Adipocyte (in vitro differentiated cells): Measurements from ENCODE around the gene NVL.

ENCODE experiments used
- DNase-seq: peaks from one replicate; pipeline ENCODE4 v3.0.0-alpha.2; 2015; ENCODE audit warnings: low read depth
- H3K27me3 ChIP-seq: replicated peaks from 2 replicates; pipeline ENCODE4 v1.7.0; 2013; ENCODE audit warnings: mild to moderate bottlenecking, low read length, moderate library complexity; ENCODE audit not compliant: control insufficient read depth, insufficient read depth
- H3K36me3 ChIP-seq: 2 replicates; pipeline ENCODE4 v1.7.0; 2013; ENCODE audit warnings: low read length, mild to moderate bottlenecking, moderate library complexity; ENCODE audit not compliant: control insufficient read depth, insufficient read depth, severe bottlenecking
- H3K4me1 ChIP-seq: 2 replicates; pipeline ENCODE4 v1.7.0; 2013; ENCODE audit warnings: mild to moderate bottlenecking, low read length, moderate library complexity; ENCODE audit not compliant: control insufficient read depth, insufficient read depth
- H3K4me3 ChIP-seq: 2 replicates; pipeline ENCODE4 v1.7.0; 2013; ENCODE audit warnings: mild to moderate bottlenecking, low read length, moderate library complexity
- H3K9ac ChIP-seq: 2 replicates; pipeline ENCODE4 v1.7.0; 2013; ENCODE audit warnings: mild to moderate bottlenecking, low read length, moderate library complexity
- H3K9me3 ChIP-seq: 2 replicates; pipeline ENCODE4 v1.7.0; 2013; ENCODE audit warnings: mild to moderate bottlenecking, low read length, moderate library complexity; ENCODE audit not compliant: control insufficient read depth

NVL gene

DNA sequence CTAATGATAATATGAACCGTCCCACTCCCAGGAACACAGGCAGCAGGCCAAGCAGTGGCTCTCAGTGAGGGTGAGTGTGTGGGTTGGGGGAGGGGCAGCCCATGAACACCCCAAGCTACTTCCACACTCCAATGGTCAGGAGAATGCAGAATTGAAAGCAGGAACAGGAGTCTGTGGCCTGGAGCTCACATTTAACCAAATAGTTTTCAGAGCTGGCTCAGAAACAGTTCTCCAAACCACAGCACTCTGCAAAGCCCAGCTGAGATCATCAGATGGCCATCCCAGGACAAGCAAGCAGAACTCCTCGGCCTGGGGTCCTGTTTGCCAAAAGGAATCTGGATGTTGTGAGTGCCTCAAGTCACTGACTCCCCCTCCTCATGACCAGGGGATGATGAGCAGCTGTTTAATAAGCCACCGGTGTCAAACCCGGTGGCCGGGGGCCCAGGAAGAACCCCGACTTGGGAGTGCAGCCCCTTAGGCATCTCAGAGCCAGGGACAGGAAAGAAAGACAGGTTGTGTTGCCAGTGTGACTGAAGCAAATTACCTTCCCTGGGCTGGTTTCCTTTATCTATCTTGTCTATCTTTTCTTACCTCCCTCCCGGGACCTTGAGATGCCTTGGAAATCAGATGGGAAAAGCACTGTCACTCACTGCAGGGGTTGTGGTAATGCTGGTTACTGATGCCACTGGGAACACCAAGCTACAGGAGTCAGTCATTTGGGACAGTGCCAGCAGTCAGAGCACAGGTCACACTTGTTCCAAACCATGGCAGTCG is 126.5 kb downstream of the NVL start:
- Histone ChIP-seq H3K4me1 (peaks cover 23% of the 10 kb centered on the region), H3K9me3 (no peaks in the 10 kb centered on the region), H3K36me3 (no peaks in the 10 kb centered on the region), H3K4me3 (no peak overlapping the region), H3K9ac (no peak overlapping the region), H3K27me3 (no peaks in the 10 kb centered on the region)
- peak; percentile 56 for DNase-seq

DNA sequence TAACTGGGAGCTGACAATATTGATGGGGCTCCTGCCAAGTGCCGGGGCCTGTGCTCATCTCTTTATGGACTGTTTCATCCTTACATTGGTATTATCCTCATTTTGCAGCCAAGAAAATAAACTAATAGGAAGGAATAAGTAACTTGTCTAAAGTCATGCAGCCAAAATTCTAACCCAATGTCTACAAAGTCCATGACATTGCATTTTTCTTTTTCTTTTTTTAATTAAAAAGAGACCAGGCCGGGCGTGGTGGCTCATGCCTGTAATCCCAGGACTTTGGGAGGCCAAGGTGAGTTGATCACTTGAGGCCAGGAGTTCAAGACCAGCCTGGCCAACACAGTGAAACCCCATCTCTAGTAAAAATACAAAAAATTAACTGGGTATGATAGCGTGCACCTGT is 128.1 kb downstream of the NVL start:
- DNase-seq: no peak
- Histone ChIP-seq H3K9me3 (no peaks in the 10 kb centered on the region), H3K27me3 (no peaks in the 10 kb centered on the region), H3K36me3 (no peaks in the 10 kb centered on the region), H3K9ac (no peak overlapping the region), H3K4me1 (peaks cover 23% of the 10 kb centered on the region), H3K4me3 (no peak overlapping the region)

DNA sequence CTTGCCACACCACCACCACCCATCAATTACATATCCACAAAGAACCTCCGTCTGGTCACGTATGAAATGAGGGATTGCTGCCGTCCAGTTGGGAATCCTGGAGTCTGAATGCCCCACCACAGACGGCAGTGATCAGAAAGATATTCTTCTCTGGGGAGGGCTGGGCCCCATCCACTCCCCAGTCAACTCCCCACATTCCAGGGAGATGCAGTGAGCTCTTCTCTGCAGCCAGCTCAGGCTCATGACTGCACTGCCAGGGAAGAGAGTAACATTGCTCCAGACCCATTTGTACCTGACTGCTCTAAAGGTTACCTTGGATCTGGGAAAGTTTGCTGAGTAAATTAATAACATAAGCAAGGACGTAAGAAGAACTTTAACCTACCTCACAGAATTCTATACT is 128.6 kb downstream of the NVL start:
- Histone ChIP-seq H3K36me3 (no peaks in the 10 kb centered on the region), H3K9me3 (no peaks in the 10 kb centered on the region), H3K27me3 (no peaks in the 10 kb centered on the region), H3K4me3 (no peak overlapping the region), H3K9ac (no peak overlapping the region), H3K4me1 (peaks cover 23% of the 10 kb centered on the region)
- DNase-seq: no peak

DNA sequence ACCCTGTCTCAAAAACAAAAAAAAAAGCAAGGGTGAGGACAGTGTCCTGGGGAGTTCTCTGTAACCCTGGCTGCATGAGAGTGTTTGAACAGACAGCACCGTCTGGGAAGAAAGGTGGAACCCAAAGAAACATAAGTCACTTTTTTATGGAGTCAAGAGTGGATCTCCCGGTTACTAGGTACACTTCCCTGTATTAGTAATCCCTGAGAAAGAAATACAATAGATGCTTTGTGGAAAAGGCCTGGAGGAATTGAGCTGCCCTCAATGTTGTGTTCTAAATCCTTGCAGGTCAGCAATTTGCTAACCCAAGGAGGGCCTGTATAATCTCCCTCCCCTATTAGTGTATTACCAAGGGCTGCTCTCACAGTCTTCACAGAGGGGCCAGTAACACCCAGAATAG is 130.3 kb downstream of the NVL start:
- Histone ChIP-seq H3K4me1 (peaks cover 15% of the 10 kb centered on the region), H3K27me3 (no peaks in the 10 kb centered on the region), H3K9me3 (no peaks in the 10 kb centered on the region), H3K36me3 (no peaks in the 10 kb centered on the region), H3K9ac (no peak overlapping the region), H3K4me3 (no peak overlapping the region)
- no peak for DNase-seq

DNA sequence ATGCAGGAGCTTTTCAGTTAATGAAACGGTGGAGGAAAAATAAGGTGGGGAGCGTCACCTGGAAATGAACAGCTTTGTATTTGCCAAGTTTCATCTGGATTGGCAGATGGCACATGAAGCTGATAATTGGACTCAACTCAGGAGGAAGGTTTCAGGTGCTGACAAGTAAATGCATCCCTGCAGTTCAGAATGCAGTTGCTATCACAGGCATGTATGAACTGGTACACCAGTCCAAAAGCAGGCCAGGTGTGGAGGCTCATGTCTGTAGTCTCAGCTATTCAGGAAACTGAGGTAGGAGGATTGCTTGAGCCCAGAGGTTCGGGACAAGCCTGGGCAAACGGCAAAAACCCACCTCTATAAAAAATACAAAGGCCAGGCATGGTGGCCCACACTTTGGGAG is 131.4 kb downstream of the NVL start:
- Histone ChIP-seq H3K36me3 (peaks cover under 1% of the 10 kb centered on the region), H3K4me3 (no peak overlapping the region), H3K27me3 (no peaks in the 10 kb centered on the region), H3K9ac (no peak overlapping the region), H3K9me3 (no peaks in the 10 kb centered on the region), H3K4me1 (peaks cover 8% of the 10 kb centered on the region)
- DNase-seq: no peak

DNA sequence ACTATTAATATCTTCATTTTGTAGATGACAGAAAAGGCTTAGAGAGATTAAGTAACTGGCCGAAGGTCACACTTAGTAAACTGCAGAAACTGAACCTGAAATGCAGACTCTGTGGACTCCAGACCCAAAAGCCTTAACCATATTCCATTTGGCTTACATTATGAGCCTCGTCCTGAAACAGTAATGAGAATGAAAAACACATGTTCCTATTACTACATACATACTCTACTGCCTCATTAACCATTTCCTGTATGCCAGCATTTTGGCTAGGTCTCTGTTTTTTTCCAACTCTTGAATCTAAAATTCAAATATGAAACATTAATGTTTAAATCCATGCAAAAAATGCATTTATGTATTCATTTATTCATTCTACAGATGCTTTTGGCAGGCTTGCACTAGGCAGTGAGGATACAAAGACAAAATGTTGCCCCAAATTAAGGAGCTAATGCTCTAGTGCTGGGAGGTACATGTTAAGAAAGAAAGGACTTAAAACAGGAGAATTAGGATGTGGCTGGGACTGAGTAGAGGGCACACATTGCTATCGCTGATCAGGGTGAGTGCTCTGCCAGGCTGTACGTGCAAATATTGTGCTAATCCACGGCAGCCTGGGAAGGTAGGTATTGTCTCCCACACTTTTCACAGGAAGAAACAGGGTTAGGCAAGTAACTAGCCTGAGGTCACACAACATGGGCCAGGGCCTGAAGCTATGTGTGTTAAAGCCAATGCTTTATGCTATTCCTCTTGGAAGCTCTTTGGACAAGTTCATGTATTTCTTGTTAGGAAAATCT is 133.0 kb downstream of the NVL start:
- no peak overlapping the region for H3K4me3 ChIP-seq
- H3K27me3 ChIP-seq: no peaks in the 10 kb centered on the region
- no peaks in the 10 kb centered on the region for H3K4me1 ChIP-seq
- no peak overlapping the region for H3K9ac ChIP-seq
- H3K36me3 ChIP-seq: peaks cover 11% of the 10 kb centered on the region
- peak; percentile 36 for DNase-seq
- H3K9me3 ChIP-seq: no peaks in the 10 kb centered on the region

DNA sequence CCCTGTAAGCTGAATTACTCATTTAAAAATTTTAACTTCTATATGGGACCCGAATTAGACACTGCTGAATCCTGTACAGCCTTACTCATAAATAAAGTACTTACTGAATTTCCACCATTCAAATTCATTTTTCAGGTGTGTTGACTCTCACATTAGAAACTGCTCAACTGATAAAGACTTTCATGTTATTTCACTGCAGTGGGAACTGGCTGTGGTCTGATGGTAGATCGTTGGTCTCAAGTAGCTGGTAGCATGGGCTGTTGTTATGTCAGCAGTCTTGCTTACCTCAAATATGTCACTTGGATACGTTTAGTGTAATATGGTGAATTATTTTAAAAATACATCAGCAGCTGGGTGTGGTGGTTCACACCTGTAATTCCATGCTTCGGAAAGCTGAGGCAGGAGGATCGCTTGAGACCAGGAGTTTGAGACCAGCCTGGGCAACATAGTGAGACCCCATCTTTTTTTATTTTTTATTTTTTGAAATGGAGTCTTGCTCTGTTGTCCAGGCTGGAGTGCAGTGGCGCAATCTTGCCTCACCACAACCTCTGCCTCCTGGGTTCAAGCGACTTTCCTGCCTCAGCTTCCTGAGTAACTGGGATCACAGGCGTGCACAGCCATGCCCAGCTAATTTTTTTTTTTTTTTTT is 136.5 kb downstream of the NVL start:
- Histone ChIP-seq H3K9me3 (no peaks in the 10 kb centered on the region), H3K9ac (no peak overlapping the region), H3K4me1 (peaks cover 5% of the 10 kb centered on the region), H3K27me3 (no peaks in the 10 kb centered on the region), H3K4me3 (no peak overlapping the region), H3K36me3 (peaks cover 14% of the 10 kb centered on the region)
- DNase-seq: no peak

DNA sequence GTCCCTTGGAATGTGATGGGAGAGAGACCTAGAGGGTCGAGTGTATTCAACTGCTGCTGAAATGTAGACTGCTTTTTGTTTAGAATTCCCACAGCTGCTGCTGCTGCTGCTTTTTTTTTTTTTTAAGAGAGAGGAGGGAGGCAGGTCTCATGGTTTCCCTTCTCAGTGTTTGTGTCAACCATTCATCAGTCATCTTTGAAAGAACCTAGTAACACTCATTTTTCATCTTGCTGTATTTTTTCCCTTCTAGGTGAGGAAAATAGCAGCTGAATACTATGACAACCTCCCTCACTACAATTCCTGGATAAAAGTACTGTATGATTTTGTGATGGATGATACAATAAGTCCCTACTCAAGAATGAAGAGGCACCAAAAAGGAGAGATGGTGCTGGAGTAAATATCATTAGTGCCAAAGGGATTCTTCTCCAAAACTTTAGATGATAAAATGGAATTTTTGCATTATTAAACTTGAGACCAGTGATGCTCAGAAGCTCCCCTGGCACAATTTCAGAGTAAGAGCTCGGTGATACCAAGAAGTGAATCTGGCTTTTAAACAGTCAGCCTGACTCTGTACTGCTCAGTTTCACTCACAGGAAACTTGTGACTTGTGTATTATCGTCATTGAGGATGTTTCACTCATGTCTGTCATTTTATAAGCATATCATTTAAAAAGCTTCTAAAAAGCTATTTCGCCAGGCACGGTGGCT is 137.7 kb downstream of the NVL start:
- no peaks in the 10 kb centered on the region for H3K27me3 ChIP-seq
- peaks cover 5% of the 10 kb centered on the region for H3K4me1 ChIP-seq
- no peaks in the 10 kb centered on the region for H3K9me3 ChIP-seq
- no peak overlapping the region for H3K9ac ChIP-seq
- no peak for DNase-seq
- peaks cover 14% of the 10 kb centered on the region for H3K36me3 ChIP-seq
- no peak overlapping the region for H3K4me3 ChIP-seq

DNA sequence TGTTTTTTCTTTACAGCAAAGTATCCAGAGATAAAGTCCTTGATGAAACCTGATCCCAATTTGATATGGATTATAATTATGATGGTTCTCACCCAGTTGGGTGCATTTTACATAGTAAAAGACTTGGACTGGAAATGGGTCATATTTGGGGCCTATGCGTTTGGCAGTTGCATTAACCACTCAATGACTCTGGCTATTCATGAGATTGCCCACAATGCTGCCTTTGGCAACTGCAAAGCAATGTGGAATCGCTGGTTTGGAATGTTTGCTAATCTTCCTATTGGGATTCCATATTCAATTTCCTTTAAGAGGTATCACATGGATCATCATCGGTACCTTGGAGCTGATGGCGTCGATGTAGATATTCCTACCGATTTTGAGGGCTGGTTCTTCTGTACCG is 140.4 kb downstream of the NVL start:
- peaks cover 14% of the 10 kb centered on the region for H3K4me1 ChIP-seq
- no peak for DNase-seq
- H3K9ac ChIP-seq: no peak overlapping the region
- no peaks in the 10 kb centered on the region for H3K27me3 ChIP-seq
- H3K9me3 ChIP-seq: no peaks in the 10 kb centered on the region
- peaks cover 14% of the 10 kb centered on the region for H3K36me3 ChIP-seq
- no peak overlapping the region for H3K4me3 ChIP-seq

DNA sequence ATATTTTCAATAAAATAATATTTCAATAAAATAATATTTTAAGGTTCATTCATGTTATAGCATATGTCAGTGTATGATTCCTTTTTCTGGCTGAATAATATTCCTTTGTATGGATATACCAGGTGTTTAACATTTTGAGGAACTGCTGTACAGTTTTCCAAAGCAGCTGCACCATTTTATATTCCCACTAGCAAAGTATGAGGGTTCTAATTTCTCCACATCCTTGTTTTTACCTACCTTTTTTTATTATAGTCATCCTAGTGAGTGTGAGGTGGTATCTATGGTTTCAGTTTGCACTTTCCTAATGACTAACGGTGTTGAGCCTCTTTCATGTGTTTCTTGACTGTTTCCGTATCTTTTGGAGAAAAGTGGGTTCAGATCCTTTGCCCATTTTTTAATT is 141.7 kb downstream of the NVL start:
- H3K9ac ChIP-seq: no peak overlapping the region
- peaks cover 11% of the 10 kb centered on the region for H3K36me3 ChIP-seq
- no peaks in the 10 kb centered on the region for H3K9me3 ChIP-seq
- H3K4me3 ChIP-seq: no peak overlapping the region
- no peak for DNase-seq
- no peaks in the 10 kb centered on the region for H3K27me3 ChIP-seq
- peaks cover 19% of the 10 kb centered on the region for H3K4me1 ChIP-seq

DNA sequence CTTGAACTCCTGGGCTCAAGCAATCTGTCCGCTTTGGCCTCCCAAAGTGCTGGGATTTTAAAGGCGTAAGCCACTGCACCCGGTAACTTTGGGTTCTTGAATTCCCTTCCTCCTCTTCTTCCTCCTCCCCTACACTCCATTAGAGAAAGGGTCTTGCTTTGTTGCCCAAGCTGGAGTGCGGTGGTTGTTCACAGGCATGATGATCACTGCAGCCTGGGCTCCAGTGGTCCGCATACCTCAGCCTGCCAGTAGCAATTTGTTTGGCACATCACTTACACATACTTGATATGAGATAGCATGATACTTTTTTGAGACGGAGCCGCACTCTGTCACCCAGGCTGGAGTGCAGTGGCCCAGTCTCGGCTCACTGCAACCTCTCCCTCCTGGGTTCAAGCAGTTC is 144.8 kb downstream of the NVL start:
- Histone ChIP-seq H3K4me3 (peak overlapping the region; percentile 93), H3K9me3 (no peaks in the 10 kb centered on the region), H3K9ac (peak overlapping the region; percentile 92), H3K4me1 (peaks cover 24% of the 10 kb centered on the region), H3K27me3 (no peaks in the 10 kb centered on the region), H3K36me3 (no peaks in the 10 kb centered on the region)
- DNase-seq: no peak
